Ovary (tissue), 9 donors: Measurements from ENCODE around the gene CLEC18A. TPM values are rescaled to one million over a fixed set of nuclear protein-coding genes. Genes with fewer than 3 reads are reported as not detected.
"Not testable (repeated sequence)": the region's sequence is repeated elsewhere in the genome, so short reads cannot be mapped to it uniquely, and the experiment has no call there.

Source experiments
- DNase-seq, 5 donors: peaks; one replicate each; pipeline ENCODE4 v3.0.0-alpha.2; 2019 to 2020
- H3K27ac ChIP-seq, 2 donors: fragments of 200-600 bp; one replicate each; pipeline versions ENCODE4 v1.5.1 to v1.8.0; 2019 to 2022
- H3K27me3 ChIP-seq: fragments of 200-600 bp; one replicate; pipeline ENCODE4 v1.8.0; 2022
- H3K36me3 ChIP-seq: fragments of 200-600 bp; sonication (generic); one replicate; pipeline ENCODE4 v1.5.1; 2019
- H3K4me1 ChIP-seq: one replicate; pipeline ENCODE4 v1.8.1; 2013; ENCODE audit warnings: mild to moderate bottlenecking, moderate library complexity; ENCODE audit not compliant: insufficient read depth
- H3K4me3 ChIP-seq: fragments of 200-600 bp; sonication (generic); one replicate; pipeline ENCODE4 v1.5.1; 2017
- H3K9me3 ChIP-seq, 2 donors: fragments of 200-600 bp in 1 of 2; sonication (generic) in 1 of 2; one replicate each; pipeline versions ENCODE4 v1.5.1 to v1.8.1; 2013 to 2019; ENCODE audit warnings: mild to moderate bottlenecking in 1 of 2, moderate library complexity in 1 of 2
- WGBS, 3 donors: extraction: QIAGEN DNeasy Blood & Tissue Kit in 1 of 3; methylation state at CpG; one replicate each; pipeline versions ENCODE4 v1.1.5 to v1.1.7; 2013 to 2017; 5-methylcytosine and 5-hydroxymethylcytosine counted together
- intact Hi-C, 4 donors: fragments of 100-400 bp; cut with DNase I; formaldehyde crosslinking; loops; one replicate each; pipeline versions ENCODE4 v1.11.0 to v1.15.1; 2022 to 2023
- polyA plus RNA-seq, 2 donors: library from polyadenylated mRNA; stranded (reverse); fragments of 200-250 nt in 1 of 2; fragments of 350-450 nt in 1 of 2; fragmentation: Illumina TruSeq in 1 of 2; extraction: RNeasy Lipid Tissue Mini Kit (QIAGEN cat#74804) in 1 of 2; gene quantifications; one replicate each; pipeline ENCODE4 v1.2.3, GENCODE V29; 2013 to 2014
- total RNA-seq, 7 donors: library from RNA; depleted of rRNA in 2 of 7; stranded (reverse); fragments of >200 nt in 2 of 7; fragmentation: NEBNext Ultra II Directional in 3 of 7; extraction: Animal tissue kit (Norgen Biotek cat#: 25700) in 3 of 7; gene quantifications; one replicate each; pipeline versions ENCODE4 v1.1.0 to v1.2.4, GENCODE V29; 2016 to 2023
- donor health status: DM: no; HTN: no; CAD: no; lungs with moderate emphysema.
- donor health status: DM: no; HTN: no; CAD: no.
- donor health status: Bipolar disorder and iron deficiency.
- donor health status: DM: yes; HTN: yes; CAD: no.
- donor health status: DM: no; HTN: no; CAD: no.
- donor health status: DM: yes; HTN: yes; CAD: no.

CLEC18A gene
- total and polyA plus RNA-seq, 9 donors, result 0.12 to 1.5 (median 0.43) TPM; not detected in 1

GRCh38 chr16:69964960-69965660, 14.0 kb downstream of the CLEC18A start:
- H3K9me3 ChIP-seq, H3K4me1 ChIP-seq, intact Hi-C loops, H3K36me3 ChIP-seq, H3K27me3 ChIP-seq: not testable (repeated sequence)
- H3K27ac ChIP-seq, result peak overlapping the region in 1 of 2 donors; percentile 33
- peak overlapping the region; percentile 39 for H3K4me3 ChIP-seq
- peak; percentile 26 to 82 (median 63) for DNase-seq
- 15 to 63% (median 33%) methylated on average over 6 to 53 of the region's 68 CpGs for WGBS, 3 donors

GRCh38 chr16:69965661-69966054, 14.5 kb downstream of the CLEC18A start:
- DNase-seq, H3K27me3 ChIP-seq, intact Hi-C loops, H3K9me3 ChIP-seq, H3K36me3 ChIP-seq, H3K4me1 ChIP-seq: not testable (repeated sequence)
- 13 to 18% methylated on average over 5 to 6 of the region's 24 CpGs; no CpG with 5 or more reads in 1 of the 3 donors for WGBS, 3 donors
- Histone ChIP-seq H3K27ac (peak overlapping the region in 1 of 2 donors; percentile 33), H3K4me3 (peak overlapping the region; percentile 39)

- intact Hi-C loops, H3K36me3 ChIP-seq, H3K27me3 ChIP-seq, H3K4me3 ChIP-seq, H3K4me1 ChIP-seq, H3K27ac ChIP-seq, H3K9me3 ChIP-seq, DNase-seq: not testable (repeated sequence)
- WGBS, 3 donors, result no CpG with 5 or more reads among the region's 5 CpGs
Observed at GRCh38 chr16:69967688-69968087, 16.6 kb downstream of the CLEC18A start.

GRCh38 chr16:69968125-69968524, 17.0 kb downstream of the CLEC18A start:
- intact Hi-C loops, H3K4me3 ChIP-seq, H3K4me1 ChIP-seq, H3K27me3 ChIP-seq, H3K36me3 ChIP-seq, H3K9me3 ChIP-seq, DNase-seq, H3K27ac ChIP-seq: not testable (repeated sequence)
- no CpG with 5 or more reads among the region's 10 CpGs for WGBS, 3 donors

- WGBS, 3 donors, result 86 to 92% (median 88%) methylated on average over 2 to 4 of the region's 4 CpGs
Observed at GRCh38 chr16:69969657-69970056, 18.5 kb downstream of the CLEC18A start.

GRCh38 chr16:69972120-69972519, 21.0 kb downstream of the CLEC18A start:
- H3K4me1 ChIP-seq, intact Hi-C loops, H3K27ac ChIP-seq, DNase-seq, H3K4me3 ChIP-seq, H3K36me3 ChIP-seq, H3K27me3 ChIP-seq, H3K9me3 ChIP-seq: not testable (repeated sequence)
- 82 to 86% (median 83%) methylated on average over 2 to 5 of the region's 7 CpGs for WGBS, 3 donors

More at GRCh38 chr16:69969657-69970056, 18.5 kb downstream of the CLEC18A start:
- H3K27ac ChIP-seq, H3K4me1 ChIP-seq, H3K27me3 ChIP-seq, intact Hi-C loops, DNase-seq, H3K36me3 ChIP-seq, H3K4me3 ChIP-seq, H3K9me3 ChIP-seq: not testable (repeated sequence)

- H3K9me3 ChIP-seq, H3K4me1 ChIP-seq, H3K27ac ChIP-seq, DNase-seq, intact Hi-C loops, H3K27me3 ChIP-seq, H3K4me3 ChIP-seq, H3K36me3 ChIP-seq: not testable (repeated sequence)
- WGBS, 3 donors, result 72 to 89% (median 85%) methylated on average over 3 to 8 of the region's 8 CpGs
Observed at GRCh38 chr16:69972935-69973334, 21.8 kb downstream of the CLEC18A start.

- intact Hi-C loops, result not testable (repeated sequence)
Observed at GRCh38 chr16:69985196-69985595, 34.1 kb downstream of the CLEC18A start.

GRCh38 chr16:69997956-69998355, 46.8 kb downstream of the CLEC18A start:
- H3K4me1 ChIP-seq, H3K36me3 ChIP-seq, DNase-seq, H3K27ac ChIP-seq, intact Hi-C loops, H3K27me3 ChIP-seq, H3K9me3 ChIP-seq, H3K4me3 ChIP-seq: not testable (repeated sequence)
- WGBS, 3 donors, result 57 to 86% (median 74%) methylated on average over 3 of the region's 3 CpGs

More at GRCh38 chr16:69985196-69985595, 34.1 kb downstream of the CLEC18A start:
- H3K27me3 ChIP-seq, DNase-seq, H3K4me3 ChIP-seq, H3K27ac ChIP-seq, H3K9me3 ChIP-seq, H3K4me1 ChIP-seq, H3K36me3 ChIP-seq: not testable (repeated sequence)
- WGBS, 3 donors, result 91 to 100% (median 91%) methylated on average over 1 of the region's 1 CpG

- H3K36me3 ChIP-seq, H3K9me3 ChIP-seq, intact Hi-C loops, H3K4me1 ChIP-seq, DNase-seq, H3K27me3 ChIP-seq, H3K27ac ChIP-seq, H3K4me3 ChIP-seq: not testable (repeated sequence)
- WGBS, 3 donors, result 86 to 93% (median 86%) methylated on average over 9 of the region's 9 CpGs
Observed at GRCh38 chr16:69999801-70000200, 48.7 kb downstream of the CLEC18A start.

- 93 to 99% (median 98%) methylated on average over 2 of the region's 2 CpGs for WGBS, 3 donors
- H3K4me1 ChIP-seq, intact Hi-C loops, H3K27ac ChIP-seq, H3K4me3 ChIP-seq, H3K36me3 ChIP-seq, H3K27me3 ChIP-seq, H3K9me3 ChIP-seq, DNase-seq: not testable (repeated sequence)
Observed at GRCh38 chr16:70003511-70003910, 52.4 kb downstream of the CLEC18A start.

GRCh38 chr16:70008604-70009003, 57.5 kb downstream of the CLEC18A start:
- intact Hi-C loops, H3K9me3 ChIP-seq, H3K36me3 ChIP-seq, H3K4me3 ChIP-seq, H3K27me3 ChIP-seq, DNase-seq, H3K4me1 ChIP-seq, H3K27ac ChIP-seq: not testable (repeated sequence)
- 88 to 95% (median 92%) methylated on average over 3 of the region's 3 CpGs for WGBS, 3 donors
